ENCODE data around the gene PBX1.

DNA sequence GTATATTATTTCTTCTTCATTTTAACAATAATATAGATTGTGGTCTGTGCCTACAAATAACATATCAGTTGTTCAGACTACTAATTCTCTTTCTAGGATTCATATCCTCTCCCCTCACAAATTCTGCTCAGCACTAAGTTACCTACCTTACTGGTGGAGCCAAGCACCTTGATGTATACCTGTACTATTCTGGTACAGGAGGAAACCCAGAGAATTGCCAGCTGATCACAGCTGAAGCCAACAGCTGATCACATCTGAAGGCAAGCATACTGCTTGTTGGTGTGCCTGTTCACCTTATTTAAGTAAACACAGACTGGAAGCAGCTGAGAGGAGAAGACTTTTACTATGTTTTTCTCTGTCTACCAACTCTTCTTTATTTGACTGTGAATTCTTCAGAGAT is 101.8 kb downstream of the PBX1 start:
- TF ChIP-seq, protein P1, sequence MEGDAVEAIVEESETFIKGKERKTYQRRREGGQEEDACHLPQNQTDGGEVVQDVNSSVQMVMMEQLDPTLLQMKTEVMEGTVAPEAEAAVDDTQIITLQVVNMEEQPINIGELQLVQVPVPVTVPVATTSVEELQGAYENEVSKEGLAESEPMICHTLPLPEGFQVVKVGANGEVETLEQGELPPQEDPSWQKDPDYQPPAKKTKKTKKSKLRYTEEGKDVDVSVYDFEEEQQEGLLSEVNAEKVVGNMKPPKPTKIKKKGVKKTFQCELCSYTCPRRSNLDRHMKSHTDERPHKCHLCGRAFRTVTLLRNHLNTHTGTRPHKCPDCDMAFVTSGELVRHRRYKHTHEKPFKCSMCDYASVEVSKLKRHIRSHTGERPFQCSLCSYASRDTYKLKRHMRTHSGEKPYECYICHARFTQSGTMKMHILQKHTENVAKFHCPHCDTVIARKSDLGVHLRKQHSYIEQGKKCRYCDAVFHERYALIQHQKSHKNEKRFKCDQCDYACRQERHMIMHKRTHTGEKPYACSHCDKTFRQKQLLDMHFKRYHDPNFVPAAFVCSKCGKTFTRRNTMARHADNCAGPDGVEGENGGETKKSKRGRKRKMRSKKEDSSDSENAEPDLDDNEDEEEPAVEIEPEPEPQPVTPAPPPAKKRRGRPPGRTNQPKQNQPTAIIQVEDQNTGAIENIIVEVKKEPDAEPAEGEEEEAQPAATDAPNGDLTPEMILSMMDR (optimal IDR thresholded peaks at IDR 0.05 in 1 of 3, IDR thresholded peaks at IDR 0.05 in 1 of 3, conservative IDR thresholded peaks at IDR 0.05 in 1 of 3; ENCODE audit: extremely low read depth in 1 of 3, insufficient read depth in 2 of 3, low read length in 3 of 3), result no peak
- TF ChIP-seq EZH2 (IDR thresholded peaks at IDR 0.05; ENCODE audit: low read length), result no peak
